HEK293 (cell line): ENCODE results near the gene HGS.

Experiments
- CTCF ChIA-PET: fragments of 350-600 bp; formaldehyde crosslinking; extraction: SDS; loops from one replicate; lab custom pipeline; 2021; ENCODE audit warnings: antibody characterized with exemption; lab: Yijun Ruan, JAX
- POLR2A ChIA-PET: fragments of 300-600 bp; formaldehyde crosslinking; extraction: SDS; loops from one replicate; lab custom pipeline; 2020; ENCODE audit warnings: antibody characterized with exemption, inconsistent platforms; lab: Yijun Ruan, JAX
- H3K27ac ChIP-seq: fragments of 200-500 bp; sonication (Bioruptor generic); 2 replicates; pipeline ENCODE4 v1.5.1; 2014; ENCODE audit warnings: low read depth, low read length, control low read depth, inconsistent platforms; ENCODE audit errors: extremely low read depth
- H3K36me3 ChIP-seq, 2 experiments: fragments of 200-500 bp in 1 of 2; sonication (Bioruptor generic) in 1 of 2; 1 replicate in 1 of 2; 2 replicates in 1 of 2; pipeline ENCODE4 v1.5.1; 2014 to 2017; ENCODE audit warnings: inconsistent platforms in 2 of 2, low read length in 2 of 2; ENCODE audit not compliant: control insufficient read depth in 2 of 2, insufficient read depth in 1 of 2
- H3K4me1 ChIP-seq: fragments of 200-500 bp; sonication (Bioruptor generic); 2 replicates; pipeline ENCODE4 v1.5.1; 2014; ENCODE audit warnings: mild to moderate bottlenecking, low read length, inconsistent platforms; ENCODE audit not compliant: control insufficient read depth, insufficient read depth
- H3K4me3 ChIP-seq: 2 replicates; pipeline ENCODE4 v1.5.1; 2011; ENCODE audit warnings: low read depth, mild to moderate bottlenecking, control low read depth, low read length, moderate library complexity
- H3K9me3 ChIP-seq: fragments of 200-500 bp; sonication (Bioruptor generic); 2 replicates; pipeline ENCODE4 v1.5.1; 2014; ENCODE audit warnings: low read depth, low read length, inconsistent platforms; ENCODE audit not compliant: control insufficient read depth, insufficient read depth
- BCL11B ChIP-seq: fragments of 450-650 bp; formaldehyde crosslinking; IDR thresholded peaks from 2 replicates; pipeline ENCODE4 v1.5.1; 2016; ENCODE audit warnings: low read depth, missing biosample characterization, missing genetic modification characterization
- HOXC10 ChIP-seq: sonication (generic); formaldehyde crosslinking; IDR thresholded peaks from 2 replicates; pipeline ENCODE4 v1.8.1; 2023; ENCODE audit warnings: mild to moderate bottlenecking, missing genetic modification reagents
- INSM2 ChIP-seq: fragments of 450-650 bp; formaldehyde crosslinking; IDR thresholded peaks from 2 replicates; pipeline ENCODE4 v1.5.1; 2016; ENCODE audit warnings: missing biosample characterization, missing genetic modification characterization
- KLF1 ChIP-seq: fragments of 450-650 bp; formaldehyde crosslinking; IDR thresholded peaks from 2 replicates; pipeline ENCODE4 v1.5.1; 2016; ENCODE audit warnings: missing biosample characterization, missing genetic modification characterization
- KLF9 ChIP-seq: fragments of 450-650 bp; formaldehyde crosslinking; IDR thresholded peaks from 2 replicates; pipeline ENCODE4 v1.5.1; 2016; ENCODE audit warnings: missing biosample characterization, missing genetic modification characterization, low read depth
- PATZ1 ChIP-seq: fragments of 450-650 bp; formaldehyde crosslinking; IDR thresholded peaks from 2 replicates; pipeline ENCODE4 v1.5.1; 2016; ENCODE audit warnings: missing biosample characterization, missing genetic modification characterization
- SCRT1 ChIP-seq: fragments of 450-650 bp; formaldehyde crosslinking; IDR thresholded peaks from 2 replicates; pipeline ENCODE4 v1.5.1; 2016; ENCODE audit warnings: missing biosample characterization, missing genetic modification characterization, borderline replicate concordance
- ZBTB26 ChIP-seq: fragments of 450-650 bp; formaldehyde crosslinking; optimal IDR thresholded peaks from 2 replicates; pipeline ENCODE3; 2016; ENCODE audit warnings: missing biosample characterization, mild to moderate bottlenecking, missing genetic modification characterization
- ZBTB8A ChIP-seq: fragments of 450-650 bp; formaldehyde crosslinking; IDR thresholded peaks from 2 replicates; pipeline ENCODE4 v1.5.1; 2016; ENCODE audit warnings: missing biosample characterization, missing genetic modification characterization
- ZEB2 ChIP-seq: fragments of 450-650 bp; formaldehyde crosslinking; IDR thresholded peaks from 2 replicates; pipeline ENCODE4 v1.5.1; 2016; ENCODE audit warnings: missing biosample characterization, missing genetic modification characterization
- ZIC2 ChIP-seq: fragments of 450-650 bp; formaldehyde crosslinking; IDR thresholded peaks from 2 replicates; pipeline ENCODE4 v1.5.1; 2016; ENCODE audit warnings: missing biosample characterization, missing genetic modification characterization
- ZNF121 ChIP-seq: fragments of 450-650 bp; formaldehyde crosslinking; IDR thresholded peaks from 2 replicates; pipeline ENCODE4 v1.5.1; 2016; ENCODE audit warnings: missing biosample characterization, missing genetic modification characterization
- ZNF16 ChIP-seq: fragments of 450-650 bp; formaldehyde crosslinking; IDR thresholded peaks from 2 replicates; pipeline ENCODE4 v1.5.1; 2016; ENCODE audit warnings: low read depth, missing biosample characterization, missing genetic modification characterization
- ZNF19 ChIP-seq: fragments of 450-650 bp; formaldehyde crosslinking; IDR thresholded peaks from 2 replicates; pipeline ENCODE4; 2016; ENCODE audit warnings: missing biosample characterization, missing genetic modification characterization, low read depth
- ZNF280D ChIP-seq: fragments of 450-650 bp; formaldehyde crosslinking; IDR thresholded peaks from 2 replicates; pipeline ENCODE4 v1.5.1; 2016; ENCODE audit warnings: missing biosample characterization, missing genetic modification characterization
- ZNF302 ChIP-seq: fragments of 450-650 bp; formaldehyde crosslinking; IDR thresholded peaks from 2 replicates; pipeline ENCODE4 v1.5.1; 2016; ENCODE audit warnings: missing biosample characterization, missing genetic modification characterization, low read depth
- ZNF341 ChIP-seq: fragments of 450-650 bp; formaldehyde crosslinking; IDR thresholded peaks from 2 replicates; pipeline ENCODE4; 2016; ENCODE audit warnings: low read depth, missing biosample characterization, missing genetic modification characterization
- ZNF362 ChIP-seq: fragments of 450-650 bp; formaldehyde crosslinking; IDR thresholded peaks from 2 replicates; pipeline ENCODE4 v1.5.1; 2016; ENCODE audit warnings: missing biosample characterization, missing genetic modification characterization
- ZNF560 ChIP-seq: fragments of 450-650 bp; formaldehyde crosslinking; IDR thresholded peaks from 2 replicates; pipeline ENCODE4 v1.5.1; 2017; ENCODE audit warnings: missing biosample characterization, missing genetic modification characterization, borderline replicate concordance
- ZNF600 ChIP-seq: fragments of 450-650 bp; formaldehyde crosslinking; IDR thresholded peaks from 2 replicates; pipeline ENCODE4 v1.5.1; 2016; ENCODE audit warnings: missing biosample characterization, missing genetic modification characterization
- ZNF704 ChIP-seq: fragments of 450-650 bp; formaldehyde crosslinking; IDR thresholded peaks from 2 replicates; pipeline ENCODE4 v1.5.1; 2016; ENCODE audit warnings: missing biosample characterization, missing genetic modification characterization
- ZNF76 ChIP-seq: fragments of 450-650 bp; formaldehyde crosslinking; IDR thresholded peaks from 2 replicates; pipeline ENCODE4; 2016; ENCODE audit warnings: low read depth, missing biosample characterization, missing genetic modification characterization, borderline replicate concordance

Gene HGS

GRCh38 chr17:81722184-81723120 is 38.6 kb downstream of the HGS start (continued):
- TF ChIP-seq INSM2 (tag by site-specific recombination) (peak; percentile 63), ZNF362 (peak; percentile 88), SCRT1 (tag by site-specific recombination) (peak; percentile 47; the same call in 1 of the 2 replicates), HOXC10 (CRISPR knock-in tag) (0 out of 2 replicates have a peak, but pooled peaks have one; percentile 60), PATZ1 (tag by site-specific recombination) (peak; percentile 24), BCL11B (tag by site-specific recombination) (peak; percentile 76; the same call in 1 of the 2 replicates), KLF1 (tag by site-specific recombination) (peak; percentile 38), ZBTB8A (peak; percentile 55), ZNF16 (no peak), ZBTB26 (tag by site-specific recombination) (peak; percentile 16), ZIC2 (peak; percentile 88)

- Histone ChIP-seq H3K4me1 (peaks cover 5% of the 10 kb centered on the region), H3K9me3 (no peaks in the 10 kb centered on the region), H3K4me3 (no peak overlapping the region), H3K27ac (no peak overlapping the region), H3K36me3 (peaks cover 0 to 18% of the 10 kb centered on the region in 2 experiments; a peak in 2 of 3 replicates)
- ChIA-PET CTCF (no interaction called here), POLR2A (interaction anchor here (1.1 to 6.5 kb wide), 4 partner anchors 11 to 372 kb away, joined by 5 to 55 read pairs (median 11); partner anchors contain the start of genes MRPL12 and SLC25A10)
- TF ChIP-seq HOXC10 (CRISPR knock-in tag) (no peak), ZNF280D (tag by site-specific recombination) (no peak), KLF1 (tag by site-specific recombination) (peak; percentile 71), KLF9 (tag by site-specific recombination) (peak; percentile 78), ZNF76 (tag by site-specific recombination) (peak; percentile 36; the same call in 1 of the 2 replicates), ZEB2 (tag by site-specific recombination) (0 out of 2 replicates have a peak, but pooled peaks have one; percentile 20), ZNF19 (no peak), ZBTB8A (peak; percentile 49; the same call in 1 of the 2 replicates), ZNF560 (tag by site-specific recombination) (no peak), ZNF121 (tag by site-specific recombination) (peak; percentile 99), ZNF341 (tag by site-specific recombination) (peak; percentile 33; the same call in 1 of the 2 replicates), ZNF600 (tag by site-specific recombination) (peak; percentile 99), ZNF704 (tag by site-specific recombination) (no peak), ZIC2 (no peak), ZNF302 (tag by site-specific recombination) (no peak)
These were observed 39.9 kb downstream of the HGS start for GRCh38 chr17:81723651-81724209.
